ENCODE data around the gene ASXL1. TPM values are rescaled to one million over a fixed set of nuclear protein-coding genes. Genes with fewer than 3 reads are reported as not detected.

The ASXL1 gene
- polyA plus RNA-seq, 1 donor (not counting 4 experiments of a cell fraction or from before 2014, with no cell fraction given), result 20.0 TPM

DNA sequence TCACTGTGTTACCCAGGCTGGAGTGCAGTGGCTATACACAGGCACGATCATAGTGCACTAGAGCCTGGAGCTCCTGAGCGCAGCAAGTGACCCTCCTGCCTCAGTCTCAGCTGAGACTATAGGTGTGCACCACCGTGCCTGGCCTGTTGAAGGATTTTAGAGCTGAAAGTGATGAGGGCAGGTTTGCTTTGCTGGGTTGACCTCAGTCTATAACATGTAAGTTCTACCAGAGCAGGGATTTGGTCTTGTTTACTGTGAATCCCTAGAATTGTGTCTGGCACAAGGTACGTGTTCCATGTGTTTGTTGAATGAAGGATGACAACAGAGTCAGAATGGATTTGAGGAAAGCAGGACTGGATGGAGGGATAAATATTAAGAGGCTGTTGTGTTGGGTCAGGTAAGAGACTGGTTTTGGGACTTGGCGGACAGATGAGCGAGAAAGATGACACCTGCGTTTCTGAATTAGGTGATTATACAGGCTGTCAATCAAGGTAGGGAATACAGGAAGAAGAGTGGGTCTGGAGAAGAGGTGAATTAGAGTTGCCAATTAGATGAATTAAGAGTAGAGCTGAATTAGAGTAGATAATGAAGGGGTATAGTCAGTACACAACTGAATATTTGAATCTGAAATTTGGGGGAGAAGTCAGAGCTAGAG is 6.5 kb downstream of the ASXL1 start:
- H3K79me2 ChIP-seq (ENCODE audit: control insufficient read depth, insufficient read depth, low read length), result peaks cover 86% of the 10 kb centered on the region
- H3K4me3 ChIP-seq (ENCODE audit: control insufficient read depth in 2 of 3, extremely low read depth in 1 of 3, insufficient read depth in 2 of 3, low read depth in 1 of 3, low read length in 3 of 3), result no peak overlapping the region
- no peak overlapping the region for H3K9ac ChIP-seq (ENCODE audit: control insufficient read depth, extremely low read depth, insufficient read depth, low read length)
- H4K20me1 ChIP-seq (ENCODE audit: control insufficient read depth, extremely low read depth, insufficient read depth, low read length), result peaks cover 12% of the 10 kb centered on the region
- peaks cover 5% of the 10 kb centered on the region for H3K4me1 ChIP-seq (ENCODE audit: control insufficient read depth, extremely low read depth, insufficient read depth, low read length)
- DNase-seq (ENCODE audit: low read depth, low spot score) (no peak), FAIRE-seq (no peak)
- H3K9me1 ChIP-seq (ENCODE audit: control insufficient read depth, extremely low read depth, insufficient read depth, low read length), result no peaks in the 10 kb centered on the region
- no peak overlapping the region for H3K27ac ChIP-seq (ENCODE audit: control insufficient read depth, insufficient read depth, low read length)
- H3K9me3 ChIP-seq (ENCODE audit: control insufficient read depth, low read depth, low read length), result no peaks in the 10 kb centered on the region
- dilution Hi-C loops (cut with MboI; ENCODE audit: extremely low pct_ligation_motif_present, low sequenced_read_pairs), result no loop called here
- H2AFZ ChIP-seq (ENCODE audit: control insufficient read depth, low read length), result no peak overlapping the region
- no peak overlapping the region for H3K4me2 ChIP-seq (ENCODE audit: control insufficient read depth, extremely low read depth, insufficient read depth, low read depth, low read length)
- H3K36me3 ChIP-seq (ENCODE audit: control insufficient read depth in 2 of 2, extremely low read depth in 1 of 2, insufficient read depth in 2 of 2, low read length in 2 of 2), result peaks cover 2 to 6% of the 10 kb centered on the region in 2 experiments
- TF ChIP-seq, protein P1, sequence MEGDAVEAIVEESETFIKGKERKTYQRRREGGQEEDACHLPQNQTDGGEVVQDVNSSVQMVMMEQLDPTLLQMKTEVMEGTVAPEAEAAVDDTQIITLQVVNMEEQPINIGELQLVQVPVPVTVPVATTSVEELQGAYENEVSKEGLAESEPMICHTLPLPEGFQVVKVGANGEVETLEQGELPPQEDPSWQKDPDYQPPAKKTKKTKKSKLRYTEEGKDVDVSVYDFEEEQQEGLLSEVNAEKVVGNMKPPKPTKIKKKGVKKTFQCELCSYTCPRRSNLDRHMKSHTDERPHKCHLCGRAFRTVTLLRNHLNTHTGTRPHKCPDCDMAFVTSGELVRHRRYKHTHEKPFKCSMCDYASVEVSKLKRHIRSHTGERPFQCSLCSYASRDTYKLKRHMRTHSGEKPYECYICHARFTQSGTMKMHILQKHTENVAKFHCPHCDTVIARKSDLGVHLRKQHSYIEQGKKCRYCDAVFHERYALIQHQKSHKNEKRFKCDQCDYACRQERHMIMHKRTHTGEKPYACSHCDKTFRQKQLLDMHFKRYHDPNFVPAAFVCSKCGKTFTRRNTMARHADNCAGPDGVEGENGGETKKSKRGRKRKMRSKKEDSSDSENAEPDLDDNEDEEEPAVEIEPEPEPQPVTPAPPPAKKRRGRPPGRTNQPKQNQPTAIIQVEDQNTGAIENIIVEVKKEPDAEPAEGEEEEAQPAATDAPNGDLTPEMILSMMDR (optimal IDR thresholded peaks at IDR 0.05 in 1 of 3, IDR thresholded peaks at IDR 0.05 in 1 of 3, conservative IDR thresholded peaks at IDR 0.05 in 1 of 3; ENCODE audit: extremely low read depth in 1 of 3, insufficient read depth in 2 of 3, low read length in 3 of 3), result no peak
- no peak for TF ChIP-seq EZH2 (IDR thresholded peaks at IDR 0.05; ENCODE audit: low read length)
- H3K27me3 ChIP-seq (ENCODE audit: control insufficient read depth, extremely low read depth, insufficient read depth, low read length), result no peaks in the 10 kb centered on the region

DNA sequence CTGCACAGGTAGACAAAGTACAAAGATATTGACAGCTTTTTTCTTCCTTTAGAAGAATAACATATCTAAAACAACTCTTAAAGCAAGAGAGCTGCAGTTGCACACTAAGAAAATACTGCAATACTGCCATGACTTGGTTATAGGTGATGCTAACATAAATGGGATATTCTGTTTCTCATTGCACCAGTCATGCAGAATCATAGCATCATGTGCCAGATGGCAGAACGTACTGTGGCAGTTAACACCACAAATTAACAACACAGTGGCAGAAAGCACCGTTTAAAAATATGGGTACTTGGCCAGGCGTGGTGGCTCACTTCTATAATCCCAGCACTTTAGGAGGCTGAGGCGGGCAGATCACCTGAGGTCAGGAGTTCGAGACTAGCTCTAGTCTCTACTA is 7.4 kb downstream of the ASXL1 start:
- no peak overlapping the region for H3K27ac ChIP-seq (ENCODE audit: control insufficient read depth, insufficient read depth, low read length)
- TF ChIP-seq, protein P1 (optimal IDR thresholded peaks at IDR 0.05 in 1 of 3, IDR thresholded peaks at IDR 0.05 in 1 of 3, conservative IDR thresholded peaks at IDR 0.05 in 1 of 3; ENCODE audit: extremely low read depth in 1 of 3, insufficient read depth in 2 of 3, low read length in 3 of 3), result no peak
- no peak for TF ChIP-seq EZH2 (IDR thresholded peaks at IDR 0.05; ENCODE audit: low read length)
- peaks cover 77% of the 10 kb centered on the region for H3K79me2 ChIP-seq (ENCODE audit: control insufficient read depth, insufficient read depth, low read length)
- no peaks in the 10 kb centered on the region for H3K9me1 ChIP-seq (ENCODE audit: control insufficient read depth, extremely low read depth, insufficient read depth, low read length)
- no peak for DNase-seq (ENCODE audit: low read depth, low spot score)
- no peaks in the 10 kb centered on the region for H3K9me3 ChIP-seq (ENCODE audit: control insufficient read depth, low read depth, low read length)
- dilution Hi-C loops (cut with MboI; ENCODE audit: extremely low pct_ligation_motif_present, low sequenced_read_pairs), result no loop called here
- FAIRE-seq, result no peak
- H3K9ac ChIP-seq (ENCODE audit: control insufficient read depth, extremely low read depth, insufficient read depth, low read length), result no peak overlapping the region
- peaks cover 12% of the 10 kb centered on the region for H4K20me1 ChIP-seq (ENCODE audit: control insufficient read depth, extremely low read depth, insufficient read depth, low read length)
- H3K4me3 ChIP-seq (ENCODE audit: control insufficient read depth in 2 of 3, extremely low read depth in 1 of 3, insufficient read depth in 2 of 3, low read depth in 1 of 3, low read length in 3 of 3), result no peak overlapping the region
- H3K4me1 ChIP-seq (ENCODE audit: control insufficient read depth, extremely low read depth, insufficient read depth, low read length), result no peaks in the 10 kb centered on the region
- H2AFZ ChIP-seq (ENCODE audit: control insufficient read depth, low read length), result no peak overlapping the region
- no peak overlapping the region for H3K4me2 ChIP-seq (ENCODE audit: control insufficient read depth, extremely low read depth, insufficient read depth, low read depth, low read length)
- no peaks in the 10 kb centered on the region for H3K27me3 ChIP-seq (ENCODE audit: control insufficient read depth, extremely low read depth, insufficient read depth, low read length)
- H3K36me3 ChIP-seq (ENCODE audit: control insufficient read depth in 2 of 2, extremely low read depth in 1 of 2, insufficient read depth in 2 of 2, low read length in 2 of 2), result peaks cover 2 to 6% of the 10 kb centered on the region in 2 experiments

Data from keratinocyte (primary cell).